Nephron (organoid): ENCODE results near the gene USP6NL.

Source experiments
- H3K27ac Mint-ChIP-seq, 3 experiments: 2 replicates each; pipeline ENCODE4 v1.8.0; 2020; ENCODE audit warnings: mixed read lengths in 3 of 3, mild to moderate bottlenecking in 2 of 3, moderate library complexity in 1 of 3
- H3K27me3 Mint-ChIP-seq: 2 replicates; pipeline ENCODE4 v1.8.0; 2021; ENCODE audit warnings: low read depth, mild to moderate bottlenecking, moderate library complexity, mixed read lengths
- H3K36me3 Mint-ChIP-seq: 2 replicates; pipeline ENCODE4 v1.8.0; 2020; ENCODE audit warnings: low read depth, mixed read lengths
- H3K4me1 Mint-ChIP-seq: 2 replicates; pipeline ENCODE4 v1.8.0; 2020; ENCODE audit warnings: mixed read lengths
- H3K4me3 Mint-ChIP-seq, 3 experiments: 2 replicates each; pipeline ENCODE4 v1.8.0; 2020; ENCODE audit warnings: mild to moderate bottlenecking in 3 of 3, mixed read lengths in 3 of 3, moderate library complexity in 2 of 3
- H3K9me3 Mint-ChIP-seq: 2 replicates; pipeline ENCODE4 v1.8.0; 2020; ENCODE audit warnings: mixed read lengths
- CTCF ChIP-seq, 3 experiments: fragments of 200-600 bp; sonication (generic); IDR thresholded peaks; one replicate each; pipeline ENCODE4 v1.5.0; 2021; ENCODE audit warnings: antibody characterized with exemption in 3 of 3; ENCODE audit not compliant: unreplicated experiment in 3 of 3

Gene USP6NL

DNA sequence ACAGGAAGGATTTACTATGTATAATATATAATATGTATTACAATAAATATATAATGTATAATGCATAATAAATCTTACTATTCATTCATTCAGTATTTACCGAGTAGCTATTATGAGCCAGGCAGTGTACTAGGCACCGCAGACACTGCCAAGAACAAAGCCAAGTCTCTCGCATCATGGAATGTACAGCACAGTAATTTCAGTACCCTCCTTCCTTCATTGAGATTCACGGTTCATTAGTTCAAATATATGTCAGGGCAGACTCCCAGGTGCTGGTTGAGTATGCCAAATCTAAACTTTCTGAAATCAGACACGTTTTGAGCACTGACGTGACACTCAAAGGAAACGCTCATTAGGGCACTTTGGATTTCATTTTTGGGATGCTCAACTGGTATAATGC is 9.1 kb downstream of the USP6NL start:
- Mint-ChIP-seq H3K4me1 (peaks cover 5% of the 10 kb centered on the region), H3K27ac (no peak overlapping the region), H3K27me3 (no peaks in the 10 kb centered on the region), H3K4me3 (no peak overlapping the region), H3K9me3 (no peaks in the 10 kb centered on the region), H3K36me3 (peaks cover 14% of the 10 kb centered on the region)
- no peak for TF ChIP-seq CTCF (IDR thresholded peaks at IDR 0.05; ENCODE audit: unreplicated experiment in 3 of 3)

GRCh38 chr10:11601670-11602069 is 9.8 kb downstream of the USP6NL start:
- H3K4me3 Mint-ChIP-seq, result no peak overlapping the region
- TF ChIP-seq CTCF (IDR thresholded peaks at IDR 0.05; ENCODE audit: unreplicated experiment in 3 of 3), result no peak
- H3K4me1 Mint-ChIP-seq, result peaks cover 5% of the 10 kb centered on the region
- no peaks in the 10 kb centered on the region for H3K9me3 Mint-ChIP-seq
- no peaks in the 10 kb centered on the region for H3K27me3 Mint-ChIP-seq
- H3K36me3 Mint-ChIP-seq, result peaks cover 18% of the 10 kb centered on the region
- H3K27ac Mint-ChIP-seq, result no peak overlapping the region

- H3K4me1 Mint-ChIP-seq, result peaks cover 5% of the 10 kb centered on the region
- no peaks in the 10 kb centered on the region for H3K27me3 Mint-ChIP-seq
- H3K36me3 Mint-ChIP-seq, result peaks cover 16% of the 10 kb centered on the region
- no peak overlapping the region for H3K4me3 Mint-ChIP-seq
- TF ChIP-seq CTCF (IDR thresholded peaks at IDR 0.05; ENCODE audit: unreplicated experiment in 3 of 3), result no peak
- H3K27ac Mint-ChIP-seq, result no peak overlapping the region
- H3K9me3 Mint-ChIP-seq, result no peaks in the 10 kb centered on the region
Measured at GRCh38 chr10:11600280-11600679, 11.2 kb downstream of the USP6NL start.

DNA sequence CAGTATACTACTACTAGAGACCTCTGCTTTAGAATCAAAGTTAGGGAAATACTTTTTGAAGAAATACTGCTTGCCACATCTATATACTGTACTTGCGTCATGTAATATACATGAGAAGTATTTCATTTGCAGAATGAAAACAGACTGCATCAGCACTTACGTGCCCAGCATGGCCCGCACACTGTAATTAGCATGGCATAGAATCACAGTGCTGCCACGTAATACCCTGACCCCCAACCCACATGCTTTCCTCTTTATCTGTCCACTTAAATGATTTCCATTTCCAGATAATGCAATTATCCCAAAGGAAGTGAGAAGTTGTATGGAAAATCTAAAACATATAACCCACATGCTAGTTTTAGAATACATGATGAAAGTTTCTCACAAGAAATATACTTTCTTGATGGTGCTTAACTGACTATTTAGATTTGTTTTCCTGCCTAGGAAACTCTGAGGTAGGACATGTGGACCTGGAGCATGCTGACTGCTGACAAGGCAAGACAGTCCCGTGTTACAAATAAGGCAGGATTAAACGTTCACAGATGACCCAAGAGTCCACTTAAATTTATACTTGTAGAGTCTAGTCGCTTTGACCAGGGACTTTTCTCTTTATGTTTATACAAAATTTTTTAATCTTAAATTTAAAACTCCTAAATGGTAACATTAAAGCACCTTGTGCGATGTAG is 12.6 kb downstream of the USP6NL start:
- Mint-ChIP-seq H3K9me3 (no peaks in the 10 kb centered on the region), H3K27me3 (no peaks in the 10 kb centered on the region), H3K36me3 (peaks cover 17% of the 10 kb centered on the region), H3K27ac (peak overlapping the region in 1 of 3 experiments; percentile 28), H3K4me1 (peaks cover 5% of the 10 kb centered on the region), H3K4me3 (no peak overlapping the region)
- no peak for TF ChIP-seq CTCF (IDR thresholded peaks at IDR 0.05; ENCODE audit: unreplicated experiment in 3 of 3)

DNA sequence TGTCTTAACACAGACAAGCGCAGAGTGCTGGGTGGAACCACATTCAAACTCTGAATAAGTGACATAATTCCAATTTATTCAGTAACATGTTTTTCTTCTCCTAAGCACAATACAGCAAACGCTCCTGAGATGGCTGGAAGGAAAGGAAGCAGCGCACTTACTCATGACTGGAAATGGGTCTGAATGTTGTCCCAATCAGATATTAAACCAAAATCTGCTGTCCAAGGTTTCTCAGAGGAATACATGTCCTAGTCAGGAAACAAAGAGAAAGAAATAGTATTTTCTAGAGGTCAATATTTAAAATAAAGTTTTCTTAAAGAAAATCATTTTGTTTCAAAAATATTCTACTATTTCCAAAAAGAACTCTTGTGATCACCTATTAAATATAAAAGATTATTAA is 14.0 kb downstream of the USP6NL start:
- no peak overlapping the region for H3K4me3 Mint-ChIP-seq
- no peaks in the 10 kb centered on the region for H3K9me3 Mint-ChIP-seq
- no peak for TF ChIP-seq CTCF (IDR thresholded peaks at IDR 0.05; ENCODE audit: unreplicated experiment in 3 of 3)
- no peaks in the 10 kb centered on the region for H3K4me1 Mint-ChIP-seq
- H3K27ac Mint-ChIP-seq, result no peak overlapping the region
- H3K36me3 Mint-ChIP-seq, result peaks cover 17% of the 10 kb centered on the region
- no peaks in the 10 kb centered on the region for H3K27me3 Mint-ChIP-seq

DNA sequence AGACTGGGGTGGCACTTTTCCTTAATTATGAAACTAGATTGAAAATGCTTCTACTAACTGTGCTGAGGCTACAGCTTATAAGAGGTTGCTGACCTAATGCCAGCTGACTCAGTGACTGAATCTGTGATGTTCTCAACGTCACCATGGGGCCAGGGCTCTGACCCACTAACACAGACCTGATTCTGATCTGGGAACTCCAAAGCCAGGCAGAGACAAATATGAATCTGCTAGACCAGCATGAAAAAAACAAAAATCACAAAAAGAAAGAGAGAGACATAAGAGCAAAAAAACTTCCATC is 16.1 kb downstream of the USP6NL start:
- Mint-ChIP-seq H3K36me3 (peaks cover 14% of the 10 kb centered on the region), H3K27me3 (no peaks in the 10 kb centered on the region), H3K9me3 (no peaks in the 10 kb centered on the region), H3K27ac (no peak overlapping the region), H3K4me3 (no peak overlapping the region), H3K4me1 (no peaks in the 10 kb centered on the region)
- TF ChIP-seq CTCF (IDR thresholded peaks at IDR 0.05; ENCODE audit: unreplicated experiment in 3 of 3), result no peak
